22Rv1 (cell line): Measurements from ENCODE around the gene CABLES1.

ENCODE experiments used
- CTCF ChIP-seq: fragments of 450-650 bp; IDR thresholded peaks from 2 replicates; pipeline ENCODE4 v1.5.1; 2017; ENCODE audit warnings: mild to moderate bottlenecking
- ZFX ChIP-seq: fragments of 450-650 bp; IDR thresholded peaks from 2 replicates; pipeline ENCODE4 v1.6.1; 2017; ENCODE audit warnings: antibody characterized with exemption, borderline replicate concordance

GRCh38 chr18:23207191-23207955, 72.1 kb downstream of the CABLES1 start:
- peak; percentile 58 for TF ChIP-seq CTCF
- no peak for TF ChIP-seq ZFX
